HG03432 (cell line): ENCODE measurements around the gene IL17D.
"Not testable (repeated sequence)": the region's sequence is repeated elsewhere in the genome, so short reads cannot be mapped to it uniquely, and the experiment has no call there.

ENCODE experiments used
- ATAC-seq: cut with Tn5 transposase; IDR thresholded peaks from one replicate; pipeline ENCODE4 v1.9.1; 2021; ENCODE audit warnings: mild to moderate bottlenecking, moderate library complexity; ENCODE audit not compliant: unreplicated experiment

The IL17D gene

GRCh38 chr13:20717581-20718542 lies 14.4 kb downstream of the IL17D start:
- no peak for ATAC-seq

- ATAC-seq, result no peak
Measured at GRCh38 chr13:20718958-20719566, 15.6 kb downstream of the IL17D start.

- ATAC-seq, result no peak
Measured at GRCh38 chr13:20719783-20720182, 16.3 kb downstream of the IL17D start.

GRCh38 chr13:20720499-20720898 lies 17.0 kb downstream of the IL17D start:
- no peak for ATAC-seq

GRCh38 chr13:20721058-20721453 lies 17.6 kb downstream of the IL17D start:
- no peak for ATAC-seq

GRCh38 chr13:20721454-20722357 lies 18.2 kb downstream of the IL17D start:
- ATAC-seq, result peak; percentile 48

GRCh38 chr13:20727856-20728255 lies 24.4 kb downstream of the IL17D start:
- no peak for ATAC-seq

GRCh38 chr13:20728579-20729311 lies 25.2 kb downstream of the IL17D start:
- no peak for ATAC-seq

- ATAC-seq, result no peak
Measured at GRCh38 chr13:20729633-20730585, 26.4 kb downstream of the IL17D start.

- ATAC-seq, result no peak
Measured at GRCh38 chr13:20738616-20739015, 35.1 kb downstream of the IL17D start.

GRCh38 chr13:20740021-20740420 lies 36.5 kb downstream of the IL17D start:
- ATAC-seq, result no peak

- not testable (repeated sequence) for ATAC-seq
Measured at GRCh38 chr13:20743830-20744404, 40.4 kb downstream of the IL17D start.

- ATAC-seq, result no peak
Measured at GRCh38 chr13:20749377-20749776, 45.9 kb downstream of the IL17D start.

GRCh38 chr13:20754009-20754408 lies 50.5 kb downstream of the IL17D start:
- no peak for ATAC-seq

GRCh38 chr13:20760872-20761271 lies 57.4 kb downstream of the IL17D start:
- no peak for ATAC-seq

GRCh38 chr13:20767309-20767943 lies 63.9 kb downstream of the IL17D start:
- no peak for ATAC-seq

- ATAC-seq, result no peak
Measured at GRCh38 chr13:20769091-20769490, 65.6 kb downstream of the IL17D start.

GRCh38 chr13:20769834-20770233 lies 66.3 kb downstream of the IL17D start:
- no peak for ATAC-seq
